ENCODE measurements around the gene OR1J4.

GRCh38 chr9:122551371-122551770, 32.4 kb downstream of the OR1J4 start:
- TF ChIP-seq CTCF (IDR thresholded peaks at IDR 0.05) (no peak), POLR2AphosphoS5 (IDR thresholded peaks at IDR 0.05) (no peak)

All from stomach (tissue), 4 donors.